Bone marrow (tissue), 2 donors: ENCODE results near the gene CELSR1.
"Not testable (repeated sequence)": the region's sequence is repeated elsewhere in the genome, so short reads cannot be mapped to it uniquely, and the experiment has no call there.

Experiments used
- DNase-seq, 2 donors: peaks; one replicate each; lab custom pipeline; 2025; lab: John Stamatoyannopoulos, UW

Gene CELSR1

DNA sequence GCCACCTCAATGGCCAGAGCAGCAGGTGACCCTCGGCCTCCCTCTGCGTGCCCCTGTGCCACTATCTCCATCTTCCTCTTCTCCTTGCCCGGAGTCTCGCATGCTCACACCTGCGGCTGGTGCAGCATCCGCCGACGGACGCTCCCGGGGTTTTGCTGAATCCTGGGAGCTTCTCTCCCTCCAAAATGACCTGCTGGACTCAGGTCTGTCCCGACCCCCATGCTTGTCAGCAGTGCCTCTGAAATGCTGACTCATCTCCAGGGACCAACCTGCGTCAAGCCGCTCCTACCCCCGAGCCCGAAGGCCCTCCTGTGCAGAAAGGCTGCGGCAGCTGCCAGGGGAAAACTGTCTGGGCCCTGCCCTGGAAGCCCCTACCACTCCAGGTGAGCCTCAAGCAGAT, 58.4 kb downstream of the CELSR1 start:
- DNase-seq = no peak

DNA sequence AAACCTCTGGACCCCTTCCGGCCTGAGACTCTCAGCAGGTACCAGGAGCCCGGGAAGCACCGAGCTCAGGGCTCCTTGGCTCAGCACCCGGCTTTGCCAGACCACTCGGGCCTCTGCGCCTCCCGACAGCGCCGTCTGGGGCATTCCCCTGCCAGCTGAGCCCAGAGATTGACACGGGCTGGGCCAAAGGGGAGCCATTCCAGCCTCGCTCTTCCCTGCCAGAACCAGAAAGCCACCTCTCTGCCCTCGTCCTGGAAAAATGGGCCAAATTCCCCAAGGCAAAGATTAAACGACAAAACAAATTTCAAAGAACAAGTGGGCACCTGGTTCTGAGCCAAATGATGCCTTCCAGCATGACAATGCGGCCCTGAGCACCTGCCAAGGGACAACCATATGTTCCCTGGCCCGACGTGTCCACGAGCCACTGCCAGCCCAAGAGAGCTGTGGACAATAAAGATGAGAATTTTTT, 59.3 kb downstream of the CELSR1 start:
- DNase-seq = no peak

DNA sequence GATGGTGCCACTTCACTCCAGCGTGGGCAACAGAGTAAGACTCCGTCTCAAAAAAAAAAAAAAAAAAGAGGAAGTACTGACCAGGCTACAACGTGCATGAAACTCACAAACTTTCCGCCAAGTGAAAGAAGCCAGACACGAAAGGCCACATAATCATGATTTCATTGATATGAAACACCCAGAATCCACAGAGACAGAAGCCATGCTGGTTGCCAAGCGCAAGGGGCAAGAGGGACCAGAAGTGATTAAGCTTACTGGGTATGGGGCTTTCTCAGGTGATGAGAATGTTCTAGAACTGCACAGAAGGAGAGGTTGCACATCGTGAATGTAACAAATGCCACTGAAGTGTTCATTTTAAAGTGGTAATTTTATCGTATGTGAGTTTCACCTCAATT, 60.9 kb downstream of the CELSR1 start:
- no peak for DNase-seq

DNA sequence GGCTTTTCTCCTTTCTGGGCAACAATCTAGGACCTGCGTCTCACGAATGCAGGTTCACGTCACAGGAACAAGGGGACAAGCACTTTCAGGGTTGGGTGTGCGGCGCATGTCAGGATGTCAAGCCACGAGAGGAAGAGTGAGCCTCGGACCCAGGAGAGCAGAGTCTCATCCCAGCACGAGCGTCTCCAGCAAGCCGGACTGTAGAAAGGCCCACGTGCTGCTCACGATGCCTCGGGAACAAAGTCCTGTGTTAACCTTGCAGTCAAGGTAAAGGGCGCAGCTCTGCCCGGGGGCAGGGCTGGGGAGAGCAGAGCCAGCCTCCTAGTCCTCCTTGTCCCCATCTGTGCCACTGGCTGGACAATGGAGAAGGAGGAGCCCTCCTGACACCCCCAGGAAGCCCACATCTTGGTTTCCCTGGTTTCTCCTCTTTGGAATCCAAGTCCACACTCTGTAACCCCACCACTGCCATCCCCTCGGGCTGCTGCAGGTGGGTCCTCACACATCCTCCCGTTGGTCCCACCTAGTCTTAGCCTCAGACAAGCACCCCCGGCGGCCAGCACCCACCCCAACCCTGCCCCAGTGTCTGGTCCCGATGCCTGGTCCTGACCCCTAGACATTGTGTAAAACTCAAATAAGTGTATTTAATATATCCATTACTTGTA, 63.4 kb downstream of the CELSR1 start:
- no peak for DNase-seq

DNA sequence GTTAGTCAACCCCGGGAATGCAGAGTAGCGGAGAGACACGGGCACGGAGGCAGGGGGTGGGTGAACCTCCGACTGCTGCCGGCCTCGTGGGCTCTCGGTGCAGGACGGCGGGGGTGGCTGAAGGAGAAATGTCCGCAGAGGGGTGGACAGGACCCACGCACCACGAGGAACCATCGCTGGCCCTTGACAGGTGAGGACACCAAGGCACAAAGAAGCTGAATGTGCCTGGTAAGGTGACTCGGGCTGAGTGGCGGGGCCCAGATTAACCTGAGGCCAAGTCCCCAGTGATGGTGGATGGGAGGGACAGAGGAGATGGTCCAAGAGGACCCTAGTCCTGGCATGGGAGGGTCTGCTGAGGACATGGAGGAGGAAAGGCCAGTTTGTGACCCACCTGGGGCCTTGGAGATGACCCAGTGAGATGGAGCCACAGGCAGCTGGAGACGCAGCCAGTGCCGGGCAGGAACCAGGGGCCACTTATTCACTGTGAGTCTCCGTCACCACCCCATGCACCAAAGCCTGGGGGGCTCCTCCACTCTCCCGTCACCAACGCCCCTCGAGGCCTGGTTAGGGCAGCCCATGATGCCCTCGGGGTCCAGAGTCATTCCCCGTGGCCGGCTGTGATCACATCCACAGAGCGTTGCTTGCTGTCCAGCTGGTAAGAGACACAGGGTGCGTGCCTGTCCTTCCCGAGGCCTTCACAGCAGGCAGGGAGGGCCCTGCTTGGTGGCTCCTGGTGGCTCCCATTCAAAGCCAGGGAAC, 64.2 kb downstream of the CELSR1 start:
- no peak for DNase-seq

DNA sequence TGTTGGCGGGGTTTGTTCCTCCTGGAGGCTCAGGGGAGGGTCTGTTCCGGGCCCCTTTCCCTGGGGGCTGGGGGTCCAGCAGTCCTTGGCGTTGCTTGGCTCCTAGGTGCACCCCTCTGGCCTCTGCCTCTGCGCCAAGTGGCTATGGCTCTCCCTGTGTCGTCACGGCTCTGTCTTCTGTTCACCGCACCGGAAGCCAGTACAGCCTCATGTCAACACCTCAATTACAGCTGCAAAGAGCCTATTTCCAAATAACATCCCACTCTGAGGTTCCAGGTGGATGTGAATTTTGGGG, 64.8 kb downstream of the CELSR1 start:
- no peak for DNase-seq

DNA sequence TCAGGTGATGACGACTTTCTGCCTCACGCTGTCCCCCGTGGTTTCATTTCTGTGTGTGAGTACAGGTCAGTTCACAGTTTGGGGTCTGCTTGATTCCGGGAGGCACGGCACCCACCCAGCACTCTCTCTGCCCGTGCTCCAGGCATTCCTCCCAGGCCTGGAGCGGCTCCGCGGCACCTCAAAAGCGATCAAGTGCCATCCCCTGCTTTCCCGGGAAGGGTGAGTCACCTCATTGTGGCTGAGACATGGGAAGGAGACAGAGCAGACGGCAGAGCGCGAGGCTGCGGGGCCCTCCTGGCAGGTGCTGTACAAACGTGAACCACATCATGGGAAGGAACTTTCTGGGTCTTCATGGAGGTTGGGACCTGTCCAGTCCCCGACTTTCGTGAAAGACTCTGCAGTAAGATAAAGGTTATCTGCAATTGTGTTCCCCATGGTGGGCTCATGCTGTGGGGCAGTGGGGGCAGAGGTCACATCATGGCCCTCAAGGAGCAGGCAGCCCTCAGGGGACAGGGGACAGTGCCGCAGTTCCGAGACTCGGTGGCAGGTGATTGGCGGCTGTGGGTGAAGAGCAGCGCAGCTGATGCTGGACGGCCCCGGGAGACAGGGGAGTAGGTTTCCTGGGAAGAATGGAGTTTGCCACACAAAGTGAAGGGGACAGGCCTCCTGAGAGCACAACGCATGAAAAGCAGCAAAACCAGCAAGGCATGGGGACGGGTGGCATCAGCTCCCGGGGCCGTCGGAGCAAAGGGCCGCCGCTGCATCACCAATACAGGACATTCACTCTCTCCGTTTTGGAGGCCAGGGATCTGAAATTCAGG, 65.3 kb downstream of the CELSR1 start:
- no peak for DNase-seq

DNA sequence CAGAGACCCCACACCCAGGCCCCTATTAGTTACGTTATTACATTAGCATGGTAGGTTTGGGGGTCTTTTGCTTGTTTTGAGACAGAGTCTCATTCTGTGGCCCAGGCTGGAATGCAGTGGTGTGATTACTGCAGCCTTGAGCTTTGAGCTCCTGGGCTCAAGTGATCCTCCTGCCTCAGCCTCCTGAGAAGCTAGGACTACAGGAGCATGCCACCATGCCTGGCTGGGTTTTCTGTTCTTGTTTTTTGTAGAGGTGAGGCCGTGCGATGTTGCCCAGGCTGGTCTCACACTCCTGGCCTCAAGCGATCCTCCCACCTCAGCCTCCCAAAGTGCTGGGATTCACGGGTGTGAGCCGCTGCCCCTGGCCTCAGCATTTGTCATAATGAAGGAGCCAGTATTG, 66.1 kb downstream of the CELSR1 start:
- not testable (repeated sequence) for DNase-seq

DNA sequence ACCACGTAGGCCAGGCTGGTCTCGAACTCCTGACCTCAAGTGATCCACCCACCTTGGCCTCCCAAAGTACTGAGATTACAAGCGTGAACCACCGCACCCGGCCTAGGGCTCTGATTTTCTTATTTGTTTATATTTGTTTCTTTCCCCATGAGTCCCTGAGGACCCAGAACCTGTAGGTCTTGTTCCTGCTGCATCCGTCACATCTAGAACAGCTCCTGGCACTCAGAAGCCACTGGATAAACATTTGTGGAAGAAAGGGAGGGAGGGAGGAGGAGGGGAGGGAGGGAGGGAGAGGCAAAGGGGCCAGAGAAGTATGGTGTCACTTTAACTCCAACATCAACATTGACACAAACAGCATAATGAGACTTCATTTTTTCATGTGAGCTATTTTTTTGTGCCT, 67.7 kb downstream of the CELSR1 start:
- no peak for DNase-seq

DNA sequence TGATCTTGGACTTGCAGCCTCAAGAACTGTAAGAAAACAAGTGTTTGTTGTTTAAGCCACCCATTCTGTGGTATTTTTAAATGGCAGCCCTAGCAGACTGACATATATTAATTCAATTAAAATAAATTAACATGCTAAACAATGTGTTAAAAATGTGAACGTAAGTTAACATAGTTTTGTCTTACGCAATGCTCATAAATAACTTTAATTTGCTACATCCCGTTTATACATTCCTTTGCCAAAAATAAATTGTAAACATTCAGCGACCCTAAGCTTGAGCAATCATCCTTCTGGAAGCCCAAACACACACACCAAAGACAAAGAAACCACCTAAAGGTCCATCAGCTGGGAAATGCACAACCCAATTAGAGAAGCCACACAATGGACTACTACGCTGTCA, 70.4 kb downstream of the CELSR1 start:
- DNase-seq = no peak

DNA sequence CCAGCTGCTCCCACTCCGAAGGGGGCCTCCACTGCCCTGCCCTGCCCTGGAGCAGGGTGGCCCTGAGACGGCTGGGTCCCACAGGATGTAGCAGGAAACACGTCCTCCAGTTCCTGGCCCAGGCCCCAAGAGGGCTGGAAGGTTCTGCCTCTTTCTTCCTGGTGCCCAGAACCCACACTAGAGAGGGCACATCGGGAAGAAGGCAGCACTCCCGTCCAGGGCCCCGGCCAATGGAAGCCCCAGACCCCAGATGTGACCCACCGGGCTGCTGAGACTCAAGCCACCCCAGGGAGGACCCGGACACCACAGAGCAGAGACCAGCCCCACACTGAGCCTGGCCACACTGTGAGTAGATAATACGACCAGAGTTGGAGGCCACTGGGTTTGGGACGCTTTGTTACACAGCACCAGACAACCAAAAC, 71.2 kb downstream of the CELSR1 start:
- no peak for DNase-seq

DNA sequence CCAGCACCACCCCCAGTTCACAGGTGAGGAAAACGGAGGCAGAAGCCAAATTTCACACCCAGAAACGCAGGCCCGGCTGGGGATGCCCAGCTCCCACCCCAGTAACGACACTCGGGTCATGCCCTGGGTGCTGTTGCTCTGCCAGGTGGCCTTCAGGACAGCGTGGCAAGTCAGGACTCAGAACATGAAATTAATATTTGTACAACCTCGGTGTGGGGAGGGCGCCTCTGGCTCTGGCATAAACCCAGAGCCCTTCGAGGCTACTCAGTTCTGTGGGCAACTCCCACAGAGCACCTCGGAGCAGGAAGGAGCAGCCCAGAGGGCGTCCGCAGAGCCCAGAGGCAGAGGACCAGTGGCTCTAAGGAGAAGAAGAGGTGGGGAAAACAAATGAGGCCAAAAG, 71.6 kb downstream of the CELSR1 start:
- no peak for DNase-seq

DNA sequence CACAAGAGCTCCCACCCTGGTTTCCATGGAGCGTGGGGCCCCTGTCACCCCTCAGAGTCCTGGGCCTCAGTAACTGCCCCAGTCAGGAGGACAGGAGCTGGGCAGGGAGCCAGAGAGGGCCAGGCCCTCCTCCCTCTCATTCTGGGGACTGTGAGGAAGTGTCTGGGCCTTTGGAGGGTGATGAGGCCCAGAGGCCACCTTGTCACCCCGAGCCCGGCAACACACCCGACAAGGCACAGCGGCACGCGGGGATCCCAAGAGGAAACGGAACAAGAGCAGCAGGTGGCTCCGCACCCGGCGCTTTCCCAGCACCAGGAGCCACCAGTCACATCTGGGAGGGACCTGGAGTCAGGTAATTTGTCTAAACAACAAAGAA, 72.1 kb downstream of the CELSR1 start:
- no peak for DNase-seq

DNA sequence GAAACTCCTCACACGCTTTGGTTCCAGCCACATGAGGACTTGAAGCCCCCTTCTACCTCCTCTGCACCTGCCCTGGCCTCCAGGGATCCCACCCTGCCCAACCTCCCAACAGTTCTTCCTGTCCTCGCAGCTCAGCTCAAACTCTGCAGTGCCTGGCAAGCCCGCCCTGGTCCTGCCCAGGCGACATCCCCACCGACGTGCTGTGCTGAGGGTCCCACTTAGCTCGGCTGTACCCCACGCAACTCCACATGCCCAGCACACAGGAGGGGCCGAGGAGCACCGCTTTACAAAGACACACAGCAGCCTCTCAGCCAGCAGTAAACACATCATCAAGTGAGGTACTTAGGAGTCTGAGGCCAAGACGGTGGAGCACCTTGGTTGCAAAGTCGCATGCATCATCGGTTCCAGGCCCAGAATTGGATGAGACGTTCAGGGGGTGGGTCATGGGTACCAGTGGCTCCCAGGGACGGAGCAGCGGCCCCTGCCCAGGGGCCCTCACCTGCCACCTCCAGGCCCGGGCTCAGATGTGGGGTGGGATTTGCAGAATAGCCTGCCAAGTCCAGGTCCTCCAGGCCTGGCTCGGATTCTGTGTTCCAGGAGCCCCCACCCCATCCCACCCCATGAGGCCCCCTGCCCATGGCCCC, 72.6 kb downstream of the CELSR1 start:
- DNase-seq = no peak

DNA sequence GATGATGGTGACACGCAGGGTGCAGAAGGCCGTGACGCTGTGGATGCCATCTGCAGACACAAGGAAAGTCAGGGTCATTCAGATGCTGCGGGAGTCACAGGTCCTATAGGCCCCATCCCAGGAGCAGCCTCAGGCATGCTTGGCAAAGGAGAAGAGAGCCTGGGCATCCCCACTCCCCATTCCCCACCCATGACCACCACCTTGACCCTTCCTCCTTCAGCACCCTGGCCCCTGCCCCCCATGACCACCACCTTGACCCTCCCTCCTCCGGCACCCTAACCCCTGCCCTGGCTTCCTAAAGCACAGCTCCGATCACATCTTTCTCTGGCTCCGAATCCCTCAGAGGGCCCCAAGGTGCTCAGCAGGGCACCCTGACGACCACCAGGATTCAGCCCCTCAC, 73.1 kb downstream of the CELSR1 start:
- no peak for DNase-seq

DNA sequence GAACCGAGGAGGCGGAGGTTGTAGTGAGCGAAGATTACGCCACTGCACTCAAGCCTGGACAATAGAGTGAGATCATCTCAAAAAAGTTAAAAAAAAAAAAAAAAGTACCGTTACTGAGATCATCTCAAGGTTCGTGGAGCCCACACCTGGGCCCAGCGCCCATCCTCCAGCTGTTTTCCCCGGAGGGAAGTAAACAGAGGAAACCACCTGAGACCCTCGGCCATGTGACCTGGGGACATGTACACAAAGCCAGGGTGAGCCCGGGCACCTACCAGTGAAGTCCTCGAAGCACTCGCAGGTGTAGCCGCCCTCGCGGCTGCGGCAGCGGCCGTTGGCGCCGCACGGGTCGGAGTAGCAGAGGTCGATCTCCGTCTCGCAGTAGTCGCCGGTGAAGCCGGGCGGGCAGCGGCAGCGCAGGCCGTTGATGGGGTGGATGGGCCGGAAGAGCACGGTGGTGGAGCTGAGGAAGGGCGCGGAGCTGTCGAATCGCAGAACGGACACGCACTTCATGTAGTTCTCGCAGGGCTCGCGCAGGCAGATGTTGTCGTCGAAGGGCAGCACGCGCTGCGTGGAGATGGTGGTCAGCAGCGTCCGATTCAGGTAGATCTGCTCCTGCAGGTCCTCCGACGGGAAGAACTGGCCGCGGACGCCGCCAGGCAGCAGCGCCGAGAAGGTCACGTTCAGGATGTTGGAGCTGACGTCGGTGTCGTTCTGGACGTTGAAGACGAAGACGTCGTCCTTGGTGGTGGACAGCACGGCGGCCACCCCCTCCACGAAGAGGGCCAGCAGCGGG, 73.8 kb downstream of the CELSR1 start:
- no peak for DNase-seq

DNA sequence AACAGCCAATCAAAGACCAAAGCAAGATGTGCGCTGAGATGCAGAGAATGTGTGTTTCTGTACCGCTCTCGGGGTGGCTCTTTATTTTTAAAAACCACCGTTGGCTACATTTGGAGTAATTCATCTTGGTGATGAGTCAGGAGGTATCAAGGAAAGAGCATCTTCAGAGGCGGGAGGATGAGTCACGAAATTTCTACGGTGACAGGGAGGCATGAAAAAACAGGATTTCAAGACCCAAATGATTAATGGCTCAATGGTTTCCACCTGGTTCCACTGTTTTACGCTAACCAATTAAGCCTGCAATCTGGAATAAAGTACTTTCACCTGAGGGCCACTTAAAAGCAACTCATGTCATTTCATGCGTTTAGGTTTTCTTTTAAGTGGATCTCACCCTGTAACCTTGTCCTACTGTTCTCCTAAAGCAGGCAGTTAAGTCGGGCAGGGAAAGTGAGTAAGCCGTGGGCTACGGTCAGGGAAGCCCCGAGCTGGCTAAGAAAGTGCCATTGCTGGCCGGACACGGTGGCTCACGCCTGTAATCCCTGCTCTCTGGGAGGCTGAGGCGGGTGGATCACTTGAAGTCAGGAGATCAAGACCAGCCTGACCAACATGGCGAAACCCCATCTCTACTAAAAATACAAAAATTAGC, 74.6 kb downstream of the CELSR1 start:
- no peak for DNase-seq

DNA sequence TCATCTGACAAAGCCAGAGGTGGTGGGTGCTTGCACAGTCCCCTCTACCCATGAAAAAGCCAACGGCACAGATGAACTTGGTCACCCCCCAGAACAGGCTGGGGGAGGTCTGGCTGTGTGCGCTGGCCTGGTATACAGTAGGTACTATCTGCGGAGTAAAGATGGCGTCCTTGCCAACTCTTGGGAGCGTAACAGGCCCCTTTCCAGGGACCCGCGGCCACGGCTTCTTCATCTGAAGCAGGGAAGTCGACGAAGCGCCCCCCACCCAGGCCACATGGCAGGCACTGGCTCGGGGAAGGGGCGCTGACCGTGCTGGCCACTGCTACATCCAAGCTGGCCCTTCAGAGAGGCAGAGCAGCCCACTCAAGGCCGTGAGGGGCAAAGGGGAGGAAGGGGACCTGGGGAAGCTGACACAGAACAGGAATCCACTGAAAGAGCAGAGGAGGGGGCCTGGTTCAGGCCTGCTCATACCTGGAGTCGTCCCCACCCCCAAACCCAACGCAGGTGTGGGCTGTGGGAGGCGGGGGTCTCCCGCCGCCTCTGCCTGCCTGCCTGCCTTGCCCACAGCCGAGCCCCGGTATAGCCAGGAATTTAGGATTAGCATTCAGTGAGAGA, 75.7 kb downstream of the CELSR1 start:
- DNase-seq = no peak

DNA sequence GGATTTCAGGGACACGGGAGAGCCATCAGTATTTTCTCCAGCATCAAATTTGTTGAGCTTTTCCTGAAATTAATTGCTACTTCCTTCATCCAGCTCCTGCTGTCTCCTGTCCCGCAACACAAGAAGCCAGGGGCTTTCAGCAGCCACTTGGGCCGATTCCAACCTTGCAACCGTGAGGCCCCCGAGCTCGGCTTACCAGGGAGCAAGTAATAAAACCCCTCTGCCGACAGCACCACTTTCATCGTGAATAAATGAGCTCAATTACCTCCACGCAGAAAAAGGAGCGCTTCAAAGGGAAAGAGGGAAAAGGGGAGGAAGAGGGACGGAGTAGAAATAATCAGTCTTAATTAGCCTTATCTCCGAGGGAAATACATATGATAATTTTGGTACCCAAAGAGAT, 76.6 kb downstream of the CELSR1 start:
- DNase-seq = no peak

DNA sequence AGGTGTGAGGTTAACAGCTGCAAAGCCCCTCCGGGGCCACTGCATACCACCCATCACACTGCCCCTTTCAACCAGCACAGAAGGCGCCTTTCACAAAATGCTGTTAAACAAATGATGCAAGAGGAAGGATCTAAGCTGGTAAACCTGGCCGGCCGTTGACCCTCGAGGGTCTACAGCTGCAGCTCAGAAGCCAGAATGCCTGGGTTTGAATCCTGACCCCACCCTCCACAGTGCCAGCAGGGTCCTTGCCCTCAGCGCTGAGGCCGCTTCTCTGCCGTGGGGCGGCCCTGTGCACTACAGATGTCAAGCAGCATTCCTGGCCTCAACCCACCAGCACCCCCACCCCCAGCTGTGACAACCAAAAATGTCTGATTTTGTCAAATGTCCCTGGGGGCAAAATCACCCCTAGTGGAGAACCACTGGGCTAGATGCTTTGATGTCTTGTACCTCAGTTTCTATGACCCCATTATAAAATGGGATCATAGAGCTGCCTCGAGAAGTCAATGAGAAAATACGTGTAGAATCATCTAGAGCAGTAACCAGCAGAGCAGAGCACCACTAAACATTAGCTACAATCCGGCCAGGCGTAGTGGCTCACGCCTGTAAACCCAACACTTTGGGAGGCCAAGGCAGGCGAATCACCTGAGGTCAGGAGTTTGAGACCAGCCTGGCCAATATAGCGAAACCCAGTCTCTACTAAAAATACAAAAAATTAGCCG, 77.9 kb downstream of the CELSR1 start:
- DNase-seq = no peak
